GM18858 (cell line): ENCODE data around the gene DBF4B.
"Not testable (repeated sequence)": the region's sequence is repeated elsewhere in the genome, so short reads cannot be mapped to it uniquely, and the experiment has no call there.

Source experiments
- ATAC-seq: cut with Tn5 transposase; IDR thresholded peaks from one replicate; pipeline ENCODE4 v1.9.1; 2021; ENCODE audit not compliant: unreplicated experiment

The DBF4B gene

DNA sequence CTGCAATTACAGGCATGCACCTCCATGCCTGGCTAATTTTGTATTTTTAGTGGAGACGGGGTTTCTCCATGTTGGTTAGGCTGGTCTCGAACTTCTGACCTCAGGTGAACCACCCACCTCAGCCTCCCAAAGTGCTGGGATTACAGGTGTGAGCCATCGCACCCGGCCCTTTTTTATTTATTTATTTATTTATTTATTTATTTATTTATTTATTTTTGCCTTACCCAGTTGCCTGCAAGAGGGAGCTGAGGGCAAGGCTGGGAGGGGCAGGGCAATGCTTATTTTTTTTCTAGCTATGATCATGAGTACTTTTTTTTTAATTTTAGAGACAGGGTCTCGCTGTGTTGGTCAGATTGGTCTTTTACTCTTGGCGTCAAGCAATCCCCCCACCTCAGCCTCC, 17.7 kb downstream of the DBF4B start:
- not testable (repeated sequence) for ATAC-seq

DNA sequence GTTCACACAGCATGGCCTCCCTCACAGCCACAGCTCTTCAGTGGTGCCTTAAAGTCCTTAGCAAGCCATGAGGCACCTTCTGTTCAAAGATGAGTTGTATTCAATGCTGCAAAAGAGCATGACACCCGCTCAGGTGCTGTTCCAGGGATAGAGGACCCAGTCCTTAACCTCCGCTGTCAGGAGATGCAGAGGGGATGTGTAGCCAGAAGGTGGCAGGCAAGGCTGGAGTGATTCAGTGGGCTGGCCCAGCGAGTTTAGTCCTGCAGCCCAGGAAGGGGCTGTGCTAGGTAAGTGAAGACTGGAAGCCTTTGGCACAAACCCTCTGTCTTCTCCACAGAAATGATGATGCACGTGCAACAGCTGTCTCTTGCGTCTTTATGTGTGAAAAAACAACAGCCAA, 25.3 kb downstream of the DBF4B start:
- ATAC-seq, result no peak

GRCh38 chr17:44734272-44734671, 25.8 kb downstream of the DBF4B start:
- no peak for ATAC-seq

GRCh38 chr17:44736551-44737240, 28.2 kb downstream of the DBF4B start:
- ATAC-seq, result no peak

GRCh38 chr17:44738214-44738906, 29.9 kb downstream of the DBF4B start:
- no peak for ATAC-seq

- ATAC-seq, result no peak
Measured at GRCh38 chr17:44741316-44741715, 32.9 kb downstream of the DBF4B start.

DNA sequence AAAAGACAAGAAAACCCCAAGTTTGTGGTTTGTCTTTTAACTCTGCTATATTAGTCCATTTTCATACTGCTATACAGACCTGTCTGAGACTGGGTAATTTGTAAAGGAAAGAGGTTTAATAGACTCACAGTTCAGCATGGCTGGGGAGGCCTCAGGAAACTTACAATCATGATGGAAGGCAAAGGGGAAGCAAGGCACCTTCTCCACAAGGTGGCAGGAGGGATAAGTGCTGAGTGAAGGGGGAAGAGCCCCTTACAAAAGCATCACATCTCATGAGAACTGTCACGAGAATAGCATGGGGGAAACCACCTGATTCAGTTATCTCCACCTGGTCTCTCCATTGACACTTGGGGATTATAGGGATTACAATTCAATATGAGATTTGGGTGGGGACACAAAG, 36.8 kb downstream of the DBF4B start:
- no peak for ATAC-seq

DNA sequence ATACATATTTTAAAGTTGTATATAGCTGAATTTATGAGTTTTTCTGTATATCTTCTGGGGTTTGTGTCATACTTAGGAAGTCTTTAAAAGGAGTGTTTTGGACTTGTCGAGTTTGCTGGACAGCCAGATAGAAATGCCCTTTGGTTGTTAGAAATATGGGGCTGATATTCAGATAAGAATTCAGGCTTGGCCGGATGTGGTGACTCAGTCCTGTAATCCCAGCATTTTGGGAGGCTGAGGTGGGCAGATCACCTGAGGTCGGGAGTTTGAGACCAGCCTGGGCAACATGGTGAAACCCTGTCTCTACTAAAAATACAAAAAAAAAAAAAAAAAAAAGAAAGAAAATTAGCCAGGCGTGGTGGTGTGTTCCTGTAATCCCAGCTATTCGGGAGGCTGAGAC, 37.3 kb downstream of the DBF4B start:
- not testable (repeated sequence) for ATAC-seq

- ATAC-seq, result no peak
Measured at GRCh38 chr17:44747566-44747965, 39.1 kb downstream of the DBF4B start.

- ATAC-seq, result no peak
Measured at GRCh38 chr17:44749076-44749979, 40.9 kb downstream of the DBF4B start.

- ATAC-seq, result no peak
Measured at GRCh38 chr17:44749980-44750318, 41.5 kb downstream of the DBF4B start.

- ATAC-seq, result no peak
Measured at GRCh38 chr17:44751331-44751730, 42.9 kb downstream of the DBF4B start.

GRCh38 chr17:44751806-44752205, 43.3 kb downstream of the DBF4B start:
- no peak for ATAC-seq

- ATAC-seq, result no peak
Measured at GRCh38 chr17:44752953-44753861, 44.7 kb downstream of the DBF4B start.

- no peak for ATAC-seq
Measured at GRCh38 chr17:44754276-44754675, 45.8 kb downstream of the DBF4B start.

- ATAC-seq, result not testable (repeated sequence)
Measured at GRCh38 chr17:44755180-44755579, 46.7 kb downstream of the DBF4B start.

DNA sequence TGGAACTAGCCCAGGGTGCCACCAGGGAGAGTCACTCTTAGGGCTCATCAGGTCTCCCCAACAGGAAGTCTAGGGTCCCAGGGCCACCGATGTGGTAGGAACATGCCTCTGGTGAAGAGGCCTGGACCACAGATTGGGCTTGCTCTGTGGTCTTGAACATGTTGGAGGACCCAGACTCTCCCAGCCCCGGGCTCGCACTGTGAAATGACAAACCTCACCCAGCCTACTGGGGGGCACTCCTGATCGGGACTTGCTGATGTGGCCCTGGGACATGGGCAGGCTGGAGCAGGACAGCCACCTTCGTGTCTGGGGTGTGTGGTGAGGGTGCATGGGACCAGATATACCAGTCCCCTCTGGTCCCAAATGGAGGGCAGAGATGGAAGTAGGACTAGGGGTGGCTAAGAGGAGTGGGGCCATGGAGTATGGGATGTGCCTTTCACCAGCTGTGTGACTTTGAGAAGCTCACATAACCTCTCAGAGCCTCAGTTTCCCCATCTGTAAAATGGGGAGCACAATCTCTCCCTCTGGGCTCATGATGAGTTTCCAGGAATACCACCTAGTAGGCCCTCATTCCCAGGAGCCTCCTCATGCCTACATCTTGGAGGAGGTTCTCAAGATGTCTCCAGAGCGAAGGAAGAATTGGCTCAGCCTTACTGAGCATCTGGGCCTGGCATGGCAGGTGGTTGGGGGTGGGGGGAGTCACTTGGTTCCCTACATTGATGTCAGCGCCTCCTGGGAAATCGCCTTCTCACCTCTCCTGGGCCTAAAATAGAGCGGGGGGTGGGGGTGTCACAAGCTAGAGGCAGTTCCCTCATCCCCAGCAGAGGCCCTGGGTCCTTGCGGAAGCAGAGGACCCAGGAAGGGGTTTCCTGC, 48.8 kb downstream of the DBF4B start:
- ATAC-seq, result no peak

- ATAC-seq, result no peak
Measured at GRCh38 chr17:44757918-44758413, 49.5 kb downstream of the DBF4B start.

DNA sequence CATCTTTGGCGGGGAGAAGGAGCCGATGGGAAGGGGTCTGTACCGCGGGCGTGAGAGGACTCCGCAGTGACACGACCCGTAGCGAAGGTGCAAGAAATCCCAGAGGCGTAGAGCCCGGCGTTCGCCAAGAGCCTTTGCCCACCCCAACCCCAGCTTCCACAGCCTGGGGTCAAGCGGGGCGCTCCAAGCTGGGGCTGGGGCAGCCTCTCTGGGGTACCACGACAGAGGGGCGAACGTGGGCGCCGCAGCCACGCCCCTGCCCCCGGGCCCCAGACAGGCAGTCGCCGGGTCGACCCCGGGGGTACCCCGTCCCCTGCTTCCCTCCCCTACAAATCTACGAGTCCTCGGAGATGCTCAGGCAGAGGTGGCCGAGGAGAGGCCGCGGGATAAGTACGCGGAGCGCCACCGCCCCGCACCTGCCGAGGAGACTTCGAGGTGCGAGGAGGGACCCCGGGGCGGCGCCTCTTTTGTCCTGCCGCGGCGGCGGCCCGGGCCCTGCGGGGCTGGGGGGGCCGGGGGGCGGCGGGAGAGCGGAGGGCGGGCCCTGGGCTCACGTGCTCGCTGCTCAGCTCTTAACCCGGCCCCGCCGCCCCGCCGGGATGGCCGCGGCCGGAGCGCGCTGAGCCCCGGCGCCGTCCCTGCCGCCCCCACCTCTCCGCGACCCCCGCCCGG, 50.1 kb downstream of the DBF4B start, which contains the start of gene ADAM11:
Gene ADAM11 (plus strand): TSS at position 575 of the 672 bp plus-strand sequence. CDS start 212 bp downstream, outside the sequence.
- ATAC-seq, result no peak
